Measurements from ENCODE around the gene MBD3L2B.
"Not testable (repeated sequence)": the region's sequence is repeated elsewhere in the genome, so short reads cannot be mapped to it uniquely, and the experiment has no call there.

DNA sequence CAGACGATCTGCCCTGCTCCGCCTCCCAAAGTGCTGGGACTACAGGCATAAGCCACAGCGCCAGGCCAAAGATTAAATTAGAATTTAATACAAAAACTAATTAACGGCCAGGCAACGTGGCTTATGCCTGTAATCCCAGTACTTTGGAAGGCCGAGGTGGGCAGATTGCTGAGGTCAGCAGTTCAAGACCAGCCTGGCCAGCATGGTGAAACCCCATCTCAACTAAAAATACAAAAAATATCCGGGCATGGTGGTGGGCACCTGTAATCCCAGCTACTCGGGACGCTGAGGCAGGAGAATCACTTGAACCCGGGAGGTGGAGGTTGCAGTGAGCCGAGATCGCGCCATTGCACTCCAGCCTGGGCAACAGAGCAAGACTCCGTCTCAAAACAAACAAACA lies 34.4 kb upstream of the MBD3L2B start:
- TF ChIP-seq, protein P1, sequence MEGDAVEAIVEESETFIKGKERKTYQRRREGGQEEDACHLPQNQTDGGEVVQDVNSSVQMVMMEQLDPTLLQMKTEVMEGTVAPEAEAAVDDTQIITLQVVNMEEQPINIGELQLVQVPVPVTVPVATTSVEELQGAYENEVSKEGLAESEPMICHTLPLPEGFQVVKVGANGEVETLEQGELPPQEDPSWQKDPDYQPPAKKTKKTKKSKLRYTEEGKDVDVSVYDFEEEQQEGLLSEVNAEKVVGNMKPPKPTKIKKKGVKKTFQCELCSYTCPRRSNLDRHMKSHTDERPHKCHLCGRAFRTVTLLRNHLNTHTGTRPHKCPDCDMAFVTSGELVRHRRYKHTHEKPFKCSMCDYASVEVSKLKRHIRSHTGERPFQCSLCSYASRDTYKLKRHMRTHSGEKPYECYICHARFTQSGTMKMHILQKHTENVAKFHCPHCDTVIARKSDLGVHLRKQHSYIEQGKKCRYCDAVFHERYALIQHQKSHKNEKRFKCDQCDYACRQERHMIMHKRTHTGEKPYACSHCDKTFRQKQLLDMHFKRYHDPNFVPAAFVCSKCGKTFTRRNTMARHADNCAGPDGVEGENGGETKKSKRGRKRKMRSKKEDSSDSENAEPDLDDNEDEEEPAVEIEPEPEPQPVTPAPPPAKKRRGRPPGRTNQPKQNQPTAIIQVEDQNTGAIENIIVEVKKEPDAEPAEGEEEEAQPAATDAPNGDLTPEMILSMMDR (conservative IDR thresholded peaks at IDR 0.05 in 1 of 2, IDR thresholded peaks at IDR 0.05 in 1 of 2; ENCODE audit: extremely low read depth in 1 of 2, insufficient read depth in 1 of 2, low read depth in 1 of 2, low read length in 2 of 2): not testable (repeated sequence)
- TF ChIP-seq EZH2 (IDR thresholded peaks at IDR 0.05; ENCODE audit: borderline replicate concordance, low read length): not testable (repeated sequence)
